ENCODE data around the gene C17orf107.
"Not testable (repeated sequence)": the region's sequence is repeated elsewhere in the genome, so short reads cannot be mapped to it uniquely, and the experiment has no call there.

DNA sequence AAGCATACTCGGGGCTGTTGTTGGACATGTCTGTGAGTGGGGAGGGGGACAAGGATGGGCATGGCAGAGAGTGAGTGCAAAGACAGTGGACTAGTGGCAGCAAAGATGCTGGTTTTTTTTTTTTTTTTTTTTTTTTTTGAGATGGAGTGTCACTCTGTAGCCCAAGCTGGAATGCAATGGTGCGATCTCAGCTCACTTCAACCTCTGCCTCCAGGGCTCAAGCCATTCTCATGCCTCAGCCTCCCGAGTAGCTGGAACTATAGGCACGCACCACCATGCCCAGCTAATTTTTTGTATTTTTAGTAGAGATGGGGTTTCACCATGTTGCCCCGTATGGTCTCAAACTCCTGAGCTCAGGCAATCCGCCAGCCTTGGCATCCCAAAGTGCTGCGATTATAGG, 42.0 kb upstream of the C17orf107 start:
- TF ChIP-seq EP300, POLR2A (IDR thresholded peaks at IDR 0.05): not testable (repeated sequence)
- TF ChIP-seq, protein P1, sequence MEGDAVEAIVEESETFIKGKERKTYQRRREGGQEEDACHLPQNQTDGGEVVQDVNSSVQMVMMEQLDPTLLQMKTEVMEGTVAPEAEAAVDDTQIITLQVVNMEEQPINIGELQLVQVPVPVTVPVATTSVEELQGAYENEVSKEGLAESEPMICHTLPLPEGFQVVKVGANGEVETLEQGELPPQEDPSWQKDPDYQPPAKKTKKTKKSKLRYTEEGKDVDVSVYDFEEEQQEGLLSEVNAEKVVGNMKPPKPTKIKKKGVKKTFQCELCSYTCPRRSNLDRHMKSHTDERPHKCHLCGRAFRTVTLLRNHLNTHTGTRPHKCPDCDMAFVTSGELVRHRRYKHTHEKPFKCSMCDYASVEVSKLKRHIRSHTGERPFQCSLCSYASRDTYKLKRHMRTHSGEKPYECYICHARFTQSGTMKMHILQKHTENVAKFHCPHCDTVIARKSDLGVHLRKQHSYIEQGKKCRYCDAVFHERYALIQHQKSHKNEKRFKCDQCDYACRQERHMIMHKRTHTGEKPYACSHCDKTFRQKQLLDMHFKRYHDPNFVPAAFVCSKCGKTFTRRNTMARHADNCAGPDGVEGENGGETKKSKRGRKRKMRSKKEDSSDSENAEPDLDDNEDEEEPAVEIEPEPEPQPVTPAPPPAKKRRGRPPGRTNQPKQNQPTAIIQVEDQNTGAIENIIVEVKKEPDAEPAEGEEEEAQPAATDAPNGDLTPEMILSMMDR (IDR thresholded peaks at IDR 0.05) = not testable (repeated sequence)
